H54 (cell line): Measurements from ENCODE around the gene EPGN.
"Not testable (repeated sequence)": the region's sequence is repeated elsewhere in the genome, so short reads cannot be mapped to it uniquely, and the experiment has no call there.

Experiments used
- DNase-seq: peaks from one replicate; pipeline ENCODE4 v3.0.0; 2011; ENCODE audit warnings: low spot score, mixed read lengths; ENCODE audit not compliant: insufficient read length
- FAIRE-seq: peaks from 3 replicates; lab custom pipeline; 2011; peaks lifted over from hg19 to GRCh38; lab: Jason Lieb, UNC
- POLR2A ChIP-seq: IDR thresholded peaks from 2 replicates; pipeline ENCODE4 v1.6.1; 2011; ENCODE audit warnings: low read depth, mild to moderate bottlenecking, low read length

Gene EPGN

DNA sequence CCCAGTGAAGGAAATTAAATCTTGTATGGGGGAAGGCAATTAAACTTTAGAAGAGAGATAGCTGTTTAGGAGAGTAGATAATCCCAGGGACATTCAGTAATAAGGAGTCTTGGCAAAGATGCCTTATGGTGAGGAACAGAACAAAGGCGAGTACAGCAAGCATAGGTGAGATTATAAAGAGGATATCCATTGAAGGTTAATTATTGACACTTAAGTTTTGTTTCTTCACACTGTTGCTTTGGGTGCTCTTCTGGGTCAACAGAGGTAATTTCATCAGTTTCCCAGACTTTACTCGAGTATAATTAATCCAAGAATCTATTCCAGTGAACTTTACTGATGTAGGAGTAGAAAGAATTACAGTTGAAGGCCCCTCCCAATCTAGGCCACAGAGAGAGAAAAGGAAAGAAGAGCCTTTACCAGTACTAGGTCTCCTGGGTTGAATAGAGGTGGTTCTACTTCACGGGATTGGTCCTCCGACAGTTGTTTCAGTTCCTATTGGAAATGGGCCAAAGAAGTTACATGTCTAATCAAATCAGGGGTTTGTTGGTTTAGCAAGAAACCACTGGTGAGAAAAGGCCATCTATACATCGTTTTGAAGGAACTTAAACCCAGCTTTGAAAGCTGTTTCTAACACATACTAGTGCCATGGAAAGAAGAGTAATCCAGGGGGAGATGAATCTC is 27.2 kb downstream of the EPGN start:
- no peak for FAIRE-seq
- TF ChIP-seq POLR2A: no peak
- DNase-seq: no peak

GRCh38 chr4:74338792-74339333 is 30.6 kb downstream of the EPGN start:
- FAIRE-seq (no peak), DNase-seq (no peak)
- no peak for TF ChIP-seq POLR2A

- DNase-seq: no peak
- no peak for FAIRE-seq
- no peak for TF ChIP-seq POLR2A
Measured at GRCh38 chr4:74339501-74339900, 31.2 kb downstream of the EPGN start.

DNA sequence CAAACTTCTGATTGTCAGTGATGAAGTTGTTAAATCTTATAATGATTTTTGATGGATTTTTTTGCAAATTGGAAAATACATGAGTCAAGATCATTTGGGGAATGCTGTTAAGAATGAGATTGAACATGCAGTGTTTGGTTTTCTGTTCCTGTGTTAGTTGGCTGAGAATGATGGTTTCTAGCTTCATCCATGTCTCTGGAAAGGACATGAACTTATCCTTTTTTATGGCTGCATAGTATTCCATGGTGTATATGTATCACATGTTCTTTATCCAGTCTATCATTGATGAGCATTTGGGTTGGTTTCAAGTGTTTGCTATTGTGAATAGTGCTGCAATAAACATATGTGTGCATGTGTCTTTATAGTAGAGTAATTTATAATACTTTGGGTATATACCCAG is 32.2 kb downstream of the EPGN start:
- not testable (repeated sequence) for DNase-seq, FAIRE-seq

- FAIRE-seq (no peak), DNase-seq (no peak)
- TF ChIP-seq POLR2A: no peak
Measured at GRCh38 chr4:74344031-74344430, 35.8 kb downstream of the EPGN start.

DNA sequence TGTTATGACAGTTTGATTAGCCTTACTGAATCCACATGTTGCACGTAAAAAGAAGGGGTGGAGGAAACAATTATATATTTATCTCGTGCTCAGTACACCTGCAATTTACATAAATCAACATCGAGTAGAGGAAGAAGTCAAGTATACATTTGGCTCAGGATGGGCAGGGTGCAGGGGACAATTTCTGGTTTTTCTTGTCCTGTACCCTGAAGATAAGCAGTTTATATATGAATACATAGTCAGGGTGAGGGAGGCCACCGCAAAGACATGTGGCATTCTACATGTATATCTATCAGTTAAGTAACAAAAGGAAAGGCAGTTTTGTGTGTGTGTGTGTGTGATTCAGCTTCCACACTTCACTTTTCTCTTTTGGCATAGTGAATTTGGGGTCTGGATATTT is 45.6 kb downstream of the EPGN start:
- TF ChIP-seq POLR2A: no peak
- no peak for FAIRE-seq
- DNase-seq: no peak

DNA sequence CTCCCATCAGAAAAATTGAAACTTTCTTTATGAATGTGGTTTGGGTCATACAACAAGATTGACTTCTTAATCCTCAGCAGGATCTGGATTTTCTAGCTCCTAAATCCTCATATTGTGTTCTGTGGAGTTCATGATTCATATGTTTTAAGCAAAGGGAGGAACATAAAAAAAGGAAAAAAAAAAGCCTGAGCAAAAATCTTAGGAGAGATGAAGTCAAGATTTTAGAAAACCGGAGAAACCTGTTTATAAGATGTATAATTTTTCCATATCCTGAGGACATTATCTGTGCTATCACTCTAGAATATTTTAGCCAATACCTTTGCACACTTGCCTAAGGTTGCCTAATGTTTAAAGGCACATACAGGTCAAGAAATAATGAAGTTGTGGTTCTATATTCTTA is 49.7 kb downstream of the EPGN start:
- TF ChIP-seq POLR2A: no peak
- FAIRE-seq: no peak
- DNase-seq: no peak

- DNase-seq (no peak), FAIRE-seq (no peak)
- TF ChIP-seq POLR2A: no peak
Measured at GRCh38 chr4:74361671-74362070, 53.4 kb downstream of the EPGN start.

GRCh38 chr4:74362347-74362746 is 54.1 kb downstream of the EPGN start:
- TF ChIP-seq POLR2A: no peak
- DNase-seq (no peak), FAIRE-seq (no peak)

- DNase-seq (no peak), FAIRE-seq (no peak)
- no peak for TF ChIP-seq POLR2A
Measured at GRCh38 chr4:74364256-74364651, 56.0 kb downstream of the EPGN start.

DNA sequence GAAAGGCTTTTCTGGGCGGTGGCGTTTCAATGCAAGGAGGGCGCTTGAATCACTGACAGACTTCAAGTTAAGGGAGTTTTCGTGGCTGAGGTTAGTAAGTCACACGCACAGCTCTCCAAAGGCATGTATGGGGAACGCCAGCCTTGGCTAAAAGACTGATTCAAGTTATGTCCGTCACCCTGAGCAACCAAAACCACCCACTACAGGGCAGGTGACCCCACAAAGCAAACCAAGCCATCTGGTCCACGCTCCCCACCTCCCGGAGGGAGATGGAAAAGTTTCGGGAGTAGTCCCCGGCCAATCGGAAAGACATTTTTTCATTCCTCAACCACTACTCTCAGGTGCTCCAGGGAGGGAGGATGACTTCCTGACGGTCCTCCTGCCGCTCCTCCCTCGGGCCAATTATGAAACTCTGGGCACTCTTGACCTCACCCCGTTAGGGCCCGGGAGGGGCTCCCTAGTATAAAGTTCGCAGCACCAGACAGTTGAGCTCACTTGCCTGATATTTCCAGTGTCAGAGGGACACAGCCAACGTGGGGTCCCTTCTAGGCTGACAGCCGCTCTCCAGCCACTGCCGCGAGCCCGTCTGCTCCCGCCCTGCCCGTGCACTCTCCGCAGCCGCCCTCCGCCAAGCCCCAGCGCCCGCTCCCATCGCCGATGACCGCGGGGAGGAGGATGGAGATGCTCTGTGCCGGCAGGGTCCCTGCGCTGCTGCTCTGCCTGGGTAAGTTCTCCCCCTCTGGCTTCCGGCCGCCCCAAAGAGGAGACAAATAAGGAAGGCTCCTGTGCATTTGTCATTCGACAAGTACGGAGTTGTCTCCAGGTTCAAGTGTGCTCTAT is 56.6 kb downstream of the EPGN start, which contains the start of gene EREG:
Gene EREG (plus strand): TSS at position 494 of the 840 bp plus-strand sequence. CDS start 164 bp downstream, at position 658.
- peak; percentile 3 for DNase-seq
- no peak for TF ChIP-seq POLR2A
- no peak for FAIRE-seq

DNA sequence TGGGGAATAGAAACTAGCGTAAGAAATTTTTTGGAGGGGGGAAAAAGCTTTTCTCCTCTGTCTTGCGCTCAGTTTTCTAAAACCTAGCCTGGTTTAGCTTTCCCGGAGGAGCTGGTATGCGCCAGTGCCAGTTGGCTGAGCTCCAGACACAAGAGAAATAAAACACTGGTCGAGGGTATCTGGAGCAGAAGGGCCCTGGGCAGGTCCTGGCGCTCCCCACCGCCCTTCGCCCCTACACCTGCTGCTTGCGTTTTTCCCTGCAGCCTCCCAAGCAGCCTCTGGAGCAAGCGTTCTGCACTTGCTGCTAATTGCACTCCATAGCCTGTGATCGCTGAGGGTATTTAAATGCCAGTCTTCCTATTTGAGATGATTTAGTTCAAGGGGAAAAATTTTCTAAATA is 57.5 kb downstream of the EPGN start:
- no peak for TF ChIP-seq POLR2A
- DNase-seq (no peak), FAIRE-seq (no peak)
